Left forelimb (tissue), 1 donor: ENCODE results near the gene WDFY4.

Experiments used
- DNase-seq: peaks from one replicate; pipeline ENCODE4 v3.0.0-alpha.2; 2018; ENCODE audit warnings: low spot score

WDFY4 gene

DNA sequence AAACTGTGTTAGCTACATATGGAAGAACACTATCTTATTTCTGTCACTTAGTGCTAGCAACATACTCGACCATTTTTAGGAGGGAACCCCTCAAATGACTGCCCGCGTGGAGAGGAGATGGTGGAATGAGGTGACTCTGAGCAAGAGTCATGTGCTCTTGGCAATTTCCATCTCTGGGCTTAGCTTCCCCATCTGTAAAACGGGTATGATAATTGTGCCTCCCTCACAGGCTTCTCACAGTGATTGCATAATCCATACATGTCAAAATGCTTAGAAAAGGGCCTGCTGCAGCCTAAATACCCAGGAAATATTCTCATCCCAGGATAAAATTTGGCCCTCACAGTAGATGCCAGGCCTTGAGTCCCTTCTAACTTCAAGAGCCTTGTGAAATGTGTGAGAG lies 86.6 kb downstream of the WDFY4 start:
- no peak for DNase-seq

DNA sequence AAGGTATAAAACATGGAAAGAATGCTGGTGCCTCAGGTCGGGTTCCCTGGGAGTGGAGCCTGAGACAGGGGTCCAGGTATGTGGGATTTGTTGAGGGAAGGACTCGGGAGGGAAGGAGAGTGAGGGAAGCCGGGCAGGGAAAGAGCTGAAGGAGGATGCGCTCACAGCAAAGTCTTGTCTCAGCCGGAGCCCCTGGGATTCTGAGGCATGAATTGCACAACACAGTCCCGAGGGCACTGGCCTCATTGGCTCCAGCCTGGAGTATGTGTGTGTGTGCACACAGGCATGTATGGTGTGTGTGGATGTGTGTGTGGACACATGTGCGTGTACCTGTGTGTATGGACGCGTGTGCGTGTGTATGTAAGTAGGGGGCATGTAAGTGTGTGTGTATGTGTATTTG lies 87.4 kb downstream of the WDFY4 start:
- no peak for DNase-seq

DNA sequence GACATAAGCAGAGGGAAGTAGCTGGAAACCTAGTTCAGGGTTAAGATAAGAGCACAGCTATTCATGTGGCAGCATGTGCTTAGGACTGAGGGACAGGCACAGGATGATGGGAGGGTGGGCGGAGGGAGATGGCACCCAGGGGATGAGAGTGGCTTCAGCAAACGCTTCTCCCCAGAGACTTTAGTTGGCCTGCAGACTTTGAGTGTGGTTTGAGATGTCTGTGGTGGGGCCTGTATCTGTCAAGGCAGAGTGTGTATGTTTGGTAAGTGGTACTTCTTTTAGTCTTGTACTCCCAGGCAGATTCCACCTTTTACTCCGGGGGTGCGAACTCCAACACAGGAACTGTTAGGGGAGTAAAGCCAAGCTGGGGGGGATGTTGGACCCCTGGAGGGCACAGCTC lies 88.9 kb downstream of the WDFY4 start:
- DNase-seq = no peak

DNA sequence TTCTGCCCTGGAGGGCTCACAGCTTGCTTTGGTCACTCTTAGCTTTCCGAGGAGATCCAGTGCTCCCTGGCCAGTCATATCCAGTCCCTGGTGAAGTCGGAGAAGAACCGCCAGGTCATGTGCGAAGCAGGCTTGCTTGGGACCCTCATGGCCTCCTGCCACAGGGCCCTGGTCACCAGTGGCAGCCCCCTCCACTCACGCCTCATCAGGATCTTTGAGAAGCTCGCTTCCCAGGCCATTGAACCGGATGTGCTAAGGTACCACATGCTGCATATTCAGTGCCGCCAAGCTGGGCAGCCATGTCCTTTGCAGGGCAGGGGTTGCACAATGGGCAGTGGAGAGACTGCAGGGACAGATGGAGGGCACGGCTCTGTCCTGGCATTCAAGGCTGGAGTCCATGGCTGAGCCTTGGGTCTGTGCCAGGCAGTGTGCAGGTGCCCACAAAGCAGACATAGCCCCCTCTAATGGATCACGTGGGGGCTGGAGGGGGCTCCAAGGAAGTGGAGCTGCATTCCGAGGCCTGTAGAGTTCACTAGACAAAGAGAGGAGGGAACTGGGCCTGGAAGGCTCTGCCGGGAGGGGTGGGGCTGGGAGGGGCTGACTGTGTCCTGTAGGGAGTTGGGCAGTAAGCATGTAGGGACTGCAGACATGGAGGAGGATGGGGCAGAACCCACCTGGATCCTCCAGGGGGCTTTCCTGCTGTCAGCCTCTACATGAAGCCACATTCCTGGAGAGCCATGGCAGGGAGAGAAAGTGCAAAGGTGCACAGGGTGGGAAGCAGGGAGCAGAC lies 89.9 kb downstream of the WDFY4 start:
- DNase-seq = no peak

DNA sequence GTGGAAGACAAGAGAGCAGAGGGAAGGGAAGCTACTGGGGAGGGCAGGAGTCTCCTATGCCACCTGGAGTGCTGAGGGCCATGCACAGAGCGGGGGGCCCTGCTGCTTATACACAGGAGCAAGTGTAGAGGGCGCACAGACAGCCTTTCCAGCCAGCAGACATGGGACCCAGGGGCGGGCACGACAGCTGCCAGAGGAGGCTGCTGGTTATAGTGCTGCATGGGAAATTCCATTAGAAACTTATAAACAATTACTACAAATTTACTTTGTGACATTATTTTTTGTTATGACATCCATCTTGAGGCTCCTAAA lies 90.5 kb downstream of the WDFY4 start:
- DNase-seq = no peak

DNA sequence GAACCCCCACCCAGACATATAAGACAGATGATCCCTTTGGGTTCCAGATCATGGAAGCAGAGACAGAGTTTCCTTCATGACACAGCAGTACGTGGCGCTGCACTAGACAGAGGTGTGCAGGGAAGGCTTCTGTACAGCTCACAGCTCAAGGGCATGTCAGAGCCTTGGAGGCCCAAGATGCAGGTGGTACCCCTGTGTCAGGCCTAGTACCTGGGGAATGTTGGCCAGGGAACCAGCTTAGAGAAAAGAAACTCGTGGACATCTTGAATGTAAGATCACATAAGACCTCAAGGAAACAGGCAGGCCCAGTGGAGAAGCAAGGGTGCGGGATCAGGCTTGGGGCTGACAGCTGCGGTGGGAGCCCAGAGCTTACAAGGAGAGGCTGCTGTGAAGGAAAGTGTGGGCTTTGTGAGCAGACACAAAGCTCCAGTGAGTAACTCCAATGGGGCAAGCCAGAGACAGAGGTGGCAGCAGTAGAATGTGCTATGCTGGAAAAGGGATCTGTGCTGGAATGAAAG lies 91.4 kb downstream of the WDFY4 start:
- DNase-seq = no peak

DNA sequence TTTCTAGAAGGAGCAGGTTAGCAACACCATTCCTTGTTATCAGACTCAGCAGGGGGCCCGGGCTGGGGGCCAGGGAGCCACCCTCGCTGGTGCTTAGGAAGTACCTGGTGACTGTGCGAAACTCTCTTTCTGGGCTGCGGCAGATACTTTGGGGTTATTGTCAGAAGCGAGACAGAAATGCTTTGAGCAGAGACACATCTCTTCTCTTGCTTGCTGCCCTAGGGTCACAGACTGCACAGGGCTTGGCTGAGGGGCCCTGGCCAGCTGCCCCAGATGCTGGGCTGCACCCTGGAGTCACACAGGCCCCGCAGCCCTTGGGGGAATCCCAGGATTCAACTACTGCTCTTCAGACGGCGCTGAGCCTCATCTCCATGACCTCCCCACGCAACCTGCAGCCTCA lies 91.9 kb downstream of the WDFY4 start:
- DNase-seq = no peak

DNA sequence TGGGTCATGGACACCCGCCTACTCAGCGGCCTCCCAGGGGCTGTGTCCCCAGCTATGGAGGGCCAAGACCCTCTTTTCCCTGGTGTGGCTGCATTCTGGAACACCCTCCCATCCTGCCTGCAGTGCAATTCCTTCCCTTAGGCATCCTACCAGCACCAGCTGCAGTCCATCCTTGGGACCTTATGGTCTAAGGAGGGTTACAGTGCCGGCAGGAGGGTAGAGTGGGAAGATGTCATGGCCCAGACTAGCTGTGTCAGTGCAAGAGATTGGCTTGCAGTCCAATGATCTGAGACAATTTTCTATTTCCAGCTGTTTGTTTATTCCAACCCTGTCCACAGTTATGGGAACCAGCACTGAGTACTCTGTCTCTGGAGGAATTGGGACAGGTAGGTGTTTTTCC lies 92.4 kb downstream of the WDFY4 start:
- DNase-seq = no peak

DNA sequence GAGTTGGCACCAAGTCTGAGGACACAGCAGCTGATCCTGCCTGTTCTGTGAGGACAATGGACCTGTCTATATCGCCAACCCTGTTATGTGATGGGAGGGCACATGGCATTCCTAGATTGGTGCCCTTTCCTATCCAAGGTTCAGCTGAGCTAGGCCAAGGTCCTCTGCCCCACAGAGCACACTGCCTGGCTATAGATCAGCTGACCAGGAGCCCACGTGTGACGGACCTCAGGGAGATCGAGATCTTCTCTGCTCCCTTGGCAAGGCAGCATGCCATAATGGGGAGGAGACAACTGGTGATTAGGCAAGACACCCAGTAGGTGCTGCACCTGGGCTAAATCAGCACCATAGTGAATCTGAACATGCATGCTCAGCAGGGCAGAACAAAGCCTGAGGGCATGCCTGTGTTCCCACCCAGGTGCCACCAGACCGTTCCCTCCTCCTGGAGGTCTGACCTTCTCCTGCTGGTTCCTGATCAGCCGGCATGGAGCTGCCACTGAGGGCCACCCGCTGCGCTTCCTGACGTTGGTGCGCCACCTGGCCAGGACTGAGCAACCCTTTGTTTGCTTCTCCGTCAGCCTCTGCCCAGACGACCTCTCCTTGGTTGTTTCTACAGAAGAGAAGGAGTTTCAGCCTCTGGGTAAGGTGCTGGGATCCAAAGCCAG lies 93.7 kb downstream of the WDFY4 start:
- no peak for DNase-seq

DNA sequence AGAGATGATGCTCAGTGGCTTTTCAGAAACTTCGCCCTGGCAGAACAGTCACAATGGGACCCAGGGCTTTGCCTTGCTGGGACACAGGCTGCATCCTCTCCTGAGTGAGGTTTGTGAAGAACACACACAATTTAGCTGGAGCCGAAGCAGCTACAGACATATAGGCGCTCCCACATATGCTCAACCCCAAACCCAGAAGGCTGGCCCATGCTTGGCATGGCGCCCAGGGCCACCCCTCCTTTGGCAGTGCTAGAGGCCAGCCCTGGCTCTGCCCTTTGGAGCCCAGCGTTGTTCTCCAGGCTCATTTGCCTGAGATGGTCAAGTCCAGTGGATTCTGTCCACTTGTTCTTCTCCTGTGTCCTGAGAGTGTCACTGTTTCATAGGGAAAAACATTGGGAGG lies 94.4 kb downstream of the WDFY4 start:
- DNase-seq = no peak

DNA sequence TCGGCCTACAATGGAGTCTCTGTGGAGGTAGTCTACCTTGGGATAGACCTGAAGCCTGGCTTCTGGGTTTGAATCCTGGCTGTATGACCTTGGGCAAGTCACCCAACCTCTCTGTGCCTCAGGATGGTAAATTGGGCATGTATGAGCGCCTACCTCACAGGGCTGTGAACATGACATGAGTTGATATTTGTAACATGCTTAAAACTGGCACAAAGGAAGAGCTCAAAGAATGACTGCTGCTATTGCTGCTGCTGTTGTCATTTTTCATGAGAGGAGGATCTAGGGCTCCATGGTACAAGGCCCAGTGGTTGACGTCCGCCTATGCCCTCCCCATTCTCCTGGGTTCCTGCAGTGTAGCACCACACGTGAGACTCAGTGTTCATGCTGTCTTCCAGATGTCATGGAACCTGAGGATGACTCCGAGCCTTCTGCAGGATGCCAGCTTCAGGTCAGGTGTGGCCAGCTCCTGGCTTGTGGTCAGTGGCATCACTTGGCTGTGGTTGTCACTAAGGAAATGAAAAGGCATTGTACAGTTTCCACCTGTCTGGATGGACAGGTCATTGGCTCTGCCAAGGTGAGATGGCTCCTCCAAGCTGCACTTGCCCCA lies 95.0 kb downstream of the WDFY4 start:
- DNase-seq = no peak

DNA sequence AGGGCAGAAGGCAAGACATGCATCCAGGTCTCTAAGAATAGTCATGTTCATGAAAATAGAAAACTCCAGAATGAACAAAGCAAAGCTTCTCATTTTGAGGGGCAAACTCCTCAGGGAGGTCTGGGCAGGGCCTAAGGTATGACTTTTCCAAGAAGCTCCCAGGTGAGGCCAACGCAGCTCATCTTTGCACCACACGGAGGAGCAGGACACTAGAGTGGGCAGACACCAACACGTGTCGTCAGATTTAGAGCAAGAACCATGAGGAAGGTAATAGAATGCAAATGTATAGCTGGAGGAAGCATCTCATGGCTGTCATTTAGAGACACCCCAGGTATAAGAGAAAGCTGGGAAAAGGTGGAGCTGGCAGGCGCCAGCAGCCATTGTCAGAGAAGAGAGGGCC lies 95.7 kb downstream of the WDFY4 start:
- DNase-seq = no peak

DNA sequence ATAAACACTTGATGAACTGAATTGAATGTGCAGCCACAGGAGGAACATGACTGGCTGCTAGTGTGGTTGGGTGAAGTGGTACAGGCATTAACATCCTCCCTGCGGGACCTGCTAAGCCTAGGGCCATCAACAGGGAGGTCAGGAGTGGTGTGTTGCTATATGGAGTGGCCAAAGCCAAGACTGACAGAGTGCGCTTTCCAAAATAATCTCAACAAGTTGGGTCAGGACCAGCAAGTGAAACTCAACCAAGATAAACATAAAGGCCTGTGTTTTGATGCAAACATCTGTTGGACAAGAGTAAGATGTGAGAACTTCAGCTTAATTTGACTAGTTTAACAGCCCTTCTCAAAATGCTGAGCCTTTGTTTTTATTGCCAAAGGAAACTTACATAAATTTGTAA lies 97.7 kb downstream of the WDFY4 start:
- no peak for DNase-seq

DNA sequence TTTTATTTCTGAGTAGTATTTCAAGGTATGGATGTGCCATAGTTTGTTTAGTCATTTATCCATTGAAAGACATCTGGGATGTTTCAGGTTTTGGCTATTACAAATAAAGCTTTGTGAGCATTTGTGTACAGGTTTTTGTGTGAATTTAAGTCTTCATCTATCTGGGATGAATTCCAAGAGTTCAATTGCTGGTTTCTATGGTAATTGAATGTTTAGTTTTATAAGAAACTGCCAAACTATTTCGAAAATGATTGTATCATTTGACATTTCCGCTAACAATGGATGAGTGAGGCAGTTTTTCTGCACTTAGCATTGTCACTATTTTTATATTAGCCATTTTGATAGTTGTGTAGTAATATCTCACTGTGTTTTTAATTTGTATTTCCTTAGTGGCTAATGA lies 99.4 kb downstream of the WDFY4 start:
- DNase-seq = no peak

DNA sequence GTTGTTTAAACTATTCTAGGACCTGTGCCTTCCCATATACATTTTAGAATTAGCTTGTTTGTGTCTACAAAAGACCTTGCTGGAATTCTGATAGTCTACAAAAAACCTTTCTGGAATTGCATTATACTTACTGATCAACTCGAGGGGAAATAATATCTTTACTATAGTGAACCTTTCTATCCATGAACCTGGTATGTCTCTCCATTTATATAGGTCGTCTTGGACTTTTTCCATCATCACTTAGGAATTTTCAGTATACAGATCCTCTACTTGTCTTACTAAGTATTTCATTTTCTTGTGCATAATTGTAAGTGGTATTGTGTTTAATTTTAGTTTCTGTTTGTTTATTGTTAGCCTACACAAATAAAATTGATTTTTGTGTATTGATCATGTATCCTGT lies 101.1 kb downstream of the WDFY4 start:
- DNase-seq = no peak

DNA sequence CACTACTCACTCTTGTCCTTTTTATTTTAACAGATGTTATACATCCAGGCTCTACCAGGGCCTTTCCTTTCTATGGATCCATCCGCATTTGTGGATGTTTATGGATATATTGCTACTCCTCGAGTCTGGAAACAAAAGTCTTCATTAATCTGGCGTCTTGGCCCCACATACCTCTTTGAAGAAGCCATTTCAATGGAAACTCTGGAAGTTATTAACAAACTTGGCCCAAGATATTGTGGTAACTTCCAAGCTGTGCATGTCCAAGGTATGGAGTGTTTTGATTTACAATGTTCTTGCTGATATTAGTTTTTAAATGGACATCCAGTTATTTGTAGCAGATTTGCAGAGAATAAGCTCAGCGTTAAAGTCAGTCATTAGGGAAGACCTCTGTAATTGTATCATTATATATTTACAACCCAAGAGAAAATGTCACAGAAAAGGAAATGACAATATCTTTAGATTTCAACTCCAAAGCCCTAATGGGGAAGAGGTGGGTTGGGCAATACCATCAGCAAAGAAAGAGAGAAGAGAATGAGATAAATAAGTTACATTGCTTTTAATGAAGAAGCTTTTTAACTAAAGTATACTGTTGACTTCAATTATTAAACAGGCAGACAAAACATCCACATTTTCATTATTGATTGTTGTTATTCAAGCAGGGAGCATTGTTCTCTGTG lies 102.1 kb downstream of the WDFY4 start:
- DNase-seq = no peak

DNA sequence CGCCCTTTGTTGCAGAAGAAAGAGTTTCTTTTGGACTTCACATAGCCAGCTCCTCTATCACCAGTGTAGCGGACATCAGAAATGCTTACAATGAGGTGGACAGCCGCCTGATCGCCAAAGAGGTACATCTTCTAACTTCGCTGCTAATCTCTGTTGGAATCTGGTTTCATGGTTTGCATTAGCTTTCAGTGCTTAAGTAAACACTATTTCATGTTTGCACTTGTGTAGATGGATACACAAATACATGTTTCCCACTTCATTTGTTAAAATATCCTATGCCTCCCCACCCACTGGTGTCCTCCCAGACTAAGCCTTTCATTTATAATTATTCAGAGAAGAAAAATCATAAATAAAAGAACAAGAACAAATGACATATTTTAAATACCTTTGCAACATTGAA lies 103.9 kb downstream of the WDFY4 start:
- DNase-seq = no peak

DNA sequence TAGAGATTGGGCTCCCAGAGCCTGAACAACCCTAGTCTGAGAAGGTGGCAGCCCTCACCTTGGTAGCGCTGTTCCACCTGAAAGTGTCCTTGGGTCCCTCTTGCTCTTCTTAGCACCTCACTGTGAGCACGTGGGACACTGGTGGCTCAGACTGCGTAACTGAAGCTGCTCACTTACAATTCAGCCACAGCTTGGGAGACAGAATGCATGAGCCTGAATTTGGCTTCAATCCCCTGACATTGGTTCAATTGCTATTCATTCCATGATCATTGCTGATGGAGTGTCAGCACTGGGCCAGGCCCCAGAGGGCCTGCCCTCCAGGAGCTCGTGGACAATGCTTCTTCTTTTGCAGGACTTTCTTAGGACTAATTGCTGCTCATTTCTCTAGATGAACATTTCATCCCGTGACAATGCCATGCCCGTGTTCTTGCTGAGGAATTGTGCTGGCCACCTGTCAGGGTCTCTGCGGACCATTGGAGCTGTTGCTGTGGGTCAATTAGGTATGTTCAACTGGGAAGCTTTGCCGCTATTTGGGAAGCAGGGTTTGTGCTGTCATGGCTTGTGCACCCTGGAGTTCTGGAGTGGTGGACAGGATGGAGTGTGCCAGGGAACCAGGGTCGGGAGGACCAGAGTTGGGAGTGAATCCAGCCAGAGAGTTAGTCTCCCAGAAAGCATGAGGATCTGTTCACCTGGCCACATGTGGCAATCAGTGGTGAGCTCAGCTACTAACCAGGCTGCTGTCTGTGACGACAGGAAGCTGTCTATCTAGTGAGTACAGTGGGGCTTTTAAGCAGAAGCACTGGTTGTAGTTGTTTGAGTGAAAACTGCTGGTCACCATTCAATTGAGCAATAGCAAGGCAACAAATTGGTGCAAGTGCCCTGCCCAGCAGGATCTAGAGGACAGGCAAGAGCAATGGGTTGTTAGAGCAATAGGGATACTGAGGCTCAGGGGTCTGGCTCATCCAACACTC lies 105.1 kb downstream of the WDFY4 start:
- DNase-seq = no peak

DNA sequence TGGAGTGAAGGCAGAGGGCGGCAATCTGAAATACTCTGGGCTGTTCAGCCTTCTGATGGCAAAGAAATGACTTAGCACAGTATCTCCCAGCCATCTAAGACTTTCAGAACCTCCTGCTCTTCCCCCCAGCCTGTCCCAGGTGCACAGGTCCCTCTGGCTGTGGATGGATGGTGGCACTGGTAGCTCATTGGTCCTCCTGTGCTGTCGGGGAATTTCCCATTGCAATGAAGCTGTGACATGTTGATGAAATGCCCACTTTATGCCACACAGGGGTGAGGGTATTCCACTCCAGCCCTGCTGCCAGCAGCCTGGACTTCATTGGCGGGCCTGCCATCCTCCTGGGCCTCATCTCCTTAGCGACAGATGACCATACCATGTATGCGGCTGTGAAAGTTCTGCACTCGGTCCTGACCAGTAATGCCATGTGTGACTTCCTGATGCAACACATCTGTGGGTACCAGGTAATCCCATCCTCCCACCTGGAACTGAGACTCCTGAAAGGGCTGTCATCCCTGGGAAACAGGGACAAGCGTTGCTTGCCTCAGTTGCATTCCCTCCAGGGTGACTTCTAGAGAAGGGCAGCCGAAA lies 105.9 kb downstream of the WDFY4 start:
- no peak for DNase-seq

DNA sequence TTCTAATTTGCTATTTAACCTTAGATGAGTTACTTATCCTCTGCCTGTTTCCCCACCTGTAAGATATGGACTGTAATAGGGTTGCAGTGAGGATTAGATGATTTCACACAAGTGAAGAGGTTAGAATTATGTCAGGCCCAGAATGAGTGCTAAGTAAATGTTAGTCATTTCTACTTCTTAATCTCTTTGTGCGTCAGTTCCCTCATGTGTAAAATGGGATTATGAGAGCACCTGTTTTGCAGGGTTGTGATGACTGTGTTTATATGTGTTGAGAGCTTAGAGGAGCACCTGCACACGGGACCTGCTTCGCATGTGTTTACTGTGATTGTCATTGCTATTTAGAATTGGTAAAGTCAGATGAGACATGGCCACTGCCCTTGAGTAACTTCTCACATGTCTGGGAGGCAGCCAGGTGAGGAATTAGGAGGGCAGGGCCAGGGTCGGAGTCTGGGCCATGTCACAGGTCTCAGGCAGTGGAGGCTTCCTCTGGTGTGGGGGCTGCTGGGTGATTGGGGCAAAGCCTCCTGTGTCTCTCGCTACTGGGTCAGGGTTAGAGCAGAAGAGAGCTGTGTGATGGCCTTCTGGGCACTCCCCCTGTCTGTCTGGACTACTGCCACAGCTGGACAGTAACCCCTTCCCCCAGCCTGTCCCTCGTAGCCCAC lies 106.7 kb downstream of the WDFY4 start:
- DNase-seq = no peak

DNA sequence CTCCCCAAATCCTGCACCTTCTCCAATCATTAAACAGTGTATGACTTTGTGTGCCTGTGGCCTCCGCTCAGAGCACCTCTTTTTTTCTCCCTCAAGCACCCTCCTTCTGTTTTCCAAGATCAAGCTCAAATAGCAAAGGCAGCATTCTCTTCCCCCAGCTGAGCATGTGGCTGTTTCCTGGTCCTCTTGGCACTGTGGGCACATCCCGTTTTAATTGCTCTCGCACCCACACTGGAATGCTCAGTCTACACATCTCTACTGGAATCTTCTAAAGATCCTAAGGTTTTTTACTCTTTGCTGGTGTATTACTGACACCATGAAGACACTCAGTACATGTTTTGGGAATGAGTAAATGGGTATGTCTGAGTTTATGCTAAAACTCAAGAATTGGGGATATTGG lies 107.4 kb downstream of the WDFY4 start:
- no peak for DNase-seq
